ENCODE results near the gene TRMT1. TPM values are rescaled to one million over a fixed set of nuclear protein-coding genes. Genes with fewer than 3 reads are reported as not detected.
A peak's percentile ranks its signal among the peaks of the same experiment; 100 is the strongest.

The TRMT1 gene
- total RNA-seq, 1 experiment from 2014 or later: 42.6 TPM

DNA sequence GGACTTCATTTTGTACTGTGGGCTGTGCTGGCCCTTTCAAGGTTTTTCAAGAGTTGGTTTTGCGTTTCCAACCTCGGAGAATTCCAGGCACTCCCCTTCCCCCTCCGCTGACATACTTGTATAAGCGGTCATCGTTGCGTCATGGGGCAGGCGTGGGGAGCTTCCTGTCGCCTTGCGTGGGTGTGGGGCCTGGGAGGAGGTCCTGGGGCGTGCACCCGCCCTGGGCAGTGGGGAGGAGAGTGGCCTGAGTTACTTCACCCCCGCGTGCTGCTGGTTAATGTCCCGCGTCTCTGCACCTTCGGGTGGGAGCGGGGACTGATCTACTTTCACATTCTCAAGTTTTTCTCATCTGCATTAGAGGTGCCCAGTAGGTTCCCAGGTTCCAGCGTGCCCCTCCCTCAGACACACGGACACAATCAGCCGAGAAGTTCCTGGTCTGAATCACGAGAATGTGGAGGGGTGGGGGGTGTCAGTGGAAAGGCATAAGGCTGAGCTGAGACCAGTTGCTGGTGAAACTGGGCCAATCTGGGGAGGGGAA, 37.8 kb upstream of the TRMT1 start:
- Histone ChIP-seq H3K4me1 (peaks cover 16% of the 10 kb centered on the region), H3K9me3 (no peaks in the 10 kb centered on the region), H3K27me3 (replicated peaks; ENCODE audit: control insufficient read depth, insufficient read depth, low read length) (no peaks in the 10 kb centered on the region), H3K36me3 (ENCODE audit: control insufficient read depth, insufficient read depth, low read length) (peaks cover 2% of the 10 kb centered on the region; the same call in 1 of the 2 replicates), H3K4me3 (ENCODE audit: low read depth, low read length) (peak overlapping the region; percentile 99)
- Mint-ChIP-seq H3K27ac (ENCODE audit: unreplicated experiment) (peak overlapping the region; percentile 98), H3K4me1 (ENCODE audit: low read depth, unreplicated experiment) (peaks cover 21% of the 10 kb centered on the region), H3K27me3 (ENCODE audit: insufficient read depth, unreplicated experiment) (peaks cover 4% of the 10 kb centered on the region), H3K9me3 (ENCODE audit: unreplicated experiment) (no peaks in the 10 kb centered on the region), H3K36me3 (ENCODE audit: insufficient read depth, unreplicated experiment) (peaks cover 75% of the 10 kb centered on the region), H3K4me3 (ENCODE audit: unreplicated experiment) (peak overlapping the region; percentile 83)
- TSS peak; percentile 70 for BruUV-seq (replicated peaks)
- intact Hi-C loops (cut with micrococcal nuclease; ENCODE audit: unreplicated experiment): loop anchor here (5.0 kb wide), 1 partner anchor 362 kb away; the partner anchor contains the start of gene JUNB
- DNase-seq: peak; percentile 71 to 84
- ChIA-PET POLR2A (interaction anchor here (0.5 to 2.4 kb wide), 4 partner anchors 9 to 141 kb away, joined by 3 to 12 read pairs (median 4); no protein-coding TSS in a partner anchor), CTCF (interaction anchor here (0.9 to 1.6 kb wide), 2 partner anchors 10 to 177 kb away, joined by 3 read pairs; no protein-coding TSS in a partner anchor)
- TF ChIP-seq, protein P1, sequence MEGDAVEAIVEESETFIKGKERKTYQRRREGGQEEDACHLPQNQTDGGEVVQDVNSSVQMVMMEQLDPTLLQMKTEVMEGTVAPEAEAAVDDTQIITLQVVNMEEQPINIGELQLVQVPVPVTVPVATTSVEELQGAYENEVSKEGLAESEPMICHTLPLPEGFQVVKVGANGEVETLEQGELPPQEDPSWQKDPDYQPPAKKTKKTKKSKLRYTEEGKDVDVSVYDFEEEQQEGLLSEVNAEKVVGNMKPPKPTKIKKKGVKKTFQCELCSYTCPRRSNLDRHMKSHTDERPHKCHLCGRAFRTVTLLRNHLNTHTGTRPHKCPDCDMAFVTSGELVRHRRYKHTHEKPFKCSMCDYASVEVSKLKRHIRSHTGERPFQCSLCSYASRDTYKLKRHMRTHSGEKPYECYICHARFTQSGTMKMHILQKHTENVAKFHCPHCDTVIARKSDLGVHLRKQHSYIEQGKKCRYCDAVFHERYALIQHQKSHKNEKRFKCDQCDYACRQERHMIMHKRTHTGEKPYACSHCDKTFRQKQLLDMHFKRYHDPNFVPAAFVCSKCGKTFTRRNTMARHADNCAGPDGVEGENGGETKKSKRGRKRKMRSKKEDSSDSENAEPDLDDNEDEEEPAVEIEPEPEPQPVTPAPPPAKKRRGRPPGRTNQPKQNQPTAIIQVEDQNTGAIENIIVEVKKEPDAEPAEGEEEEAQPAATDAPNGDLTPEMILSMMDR (IDR thresholded peaks at IDR 0.05; ENCODE audit: insufficient read depth in 1 of 2, low read depth in 1 of 2, low read length in 1 of 2, severe bottlenecking in 1 of 2, unreplicated experiment in 1 of 2): no peak

DNA sequence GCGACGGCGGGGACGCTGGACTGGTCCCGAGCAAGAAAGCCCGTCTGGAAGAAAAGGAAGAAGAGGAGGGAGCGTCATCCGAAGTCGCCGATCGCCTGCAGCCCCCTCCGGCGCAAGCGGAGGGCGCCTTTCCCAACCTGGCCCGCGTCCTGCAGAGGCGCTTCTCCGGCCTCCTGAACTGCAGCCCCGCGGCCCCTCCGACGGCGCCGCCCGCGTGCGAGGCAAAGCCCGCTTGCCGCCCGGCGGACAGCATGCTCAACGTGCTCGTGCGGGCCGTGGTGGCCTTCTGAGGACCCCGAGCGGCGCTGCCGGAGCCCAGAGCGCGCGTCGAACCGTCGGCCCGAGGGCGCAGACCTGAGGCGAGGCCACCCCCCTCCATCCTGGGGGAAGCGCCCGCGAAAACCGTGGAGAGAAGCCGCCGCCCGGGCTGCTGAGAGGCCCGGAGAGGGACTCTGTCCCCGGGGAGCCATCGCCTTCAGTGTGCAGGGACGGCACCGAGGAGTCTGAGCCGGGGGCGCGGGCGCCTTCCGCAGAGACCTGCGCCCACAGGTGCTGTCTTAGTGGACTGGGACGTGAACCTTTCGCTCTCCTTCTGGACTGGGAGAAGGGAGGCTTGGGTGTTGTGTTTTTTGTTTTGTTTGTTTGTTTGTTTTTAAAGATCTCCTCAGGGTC, 37.2 kb upstream of the TRMT1 start:
- intact Hi-C loops (cut with micrococcal nuclease; ENCODE audit: unreplicated experiment): loop anchor here (5.0 kb wide), 1 partner anchor 361 kb away; the partner anchor contains the start of gene JUNB
- Mint-ChIP-seq H3K4me3 (ENCODE audit: unreplicated experiment) (peak overlapping the region; percentile 83), H3K27ac (ENCODE audit: unreplicated experiment) (peak overlapping the region; percentile 98), H3K36me3 (ENCODE audit: insufficient read depth, unreplicated experiment) (peaks cover 75% of the 10 kb centered on the region), H3K4me1 (ENCODE audit: low read depth, unreplicated experiment) (peaks cover 27% of the 10 kb centered on the region), H3K9me3 (ENCODE audit: unreplicated experiment) (no peaks in the 10 kb centered on the region), H3K27me3 (ENCODE audit: insufficient read depth, unreplicated experiment) (peaks cover 4% of the 10 kb centered on the region)
- POLR2A ChIA-PET: interaction anchor here (0.6 to 2.4 kb wide), 5 partner anchors 9 to 16 kb away, joined by 3 to 29 read pairs (median 7); no protein-coding TSS in a partner anchor
- Histone ChIP-seq H3K36me3 (ENCODE audit: control insufficient read depth, insufficient read depth, low read length) (peaks cover 2% of the 10 kb centered on the region; the same call in 1 of the 2 replicates), H3K4me1 (peaks cover 16% of the 10 kb centered on the region), H3K27me3 (replicated peaks; ENCODE audit: control insufficient read depth, insufficient read depth, low read length) (no peaks in the 10 kb centered on the region), H3K4me3 (ENCODE audit: low read depth, low read length) (peak overlapping the region; percentile 99), H3K9me3 (no peaks in the 10 kb centered on the region)
- BruUV-seq (replicated peaks): TSS peak; percentile 24
- CTCF ChIA-PET: no interaction called here
- TF ChIP-seq, protein P1 (IDR thresholded peaks at IDR 0.05; ENCODE audit: insufficient read depth in 1 of 2, low read depth in 1 of 2, low read length in 1 of 2, severe bottlenecking in 1 of 2, unreplicated experiment in 1 of 2): no peak
- DNase-seq: peak in 1 of 2 experiments; percentile 42

DNA sequence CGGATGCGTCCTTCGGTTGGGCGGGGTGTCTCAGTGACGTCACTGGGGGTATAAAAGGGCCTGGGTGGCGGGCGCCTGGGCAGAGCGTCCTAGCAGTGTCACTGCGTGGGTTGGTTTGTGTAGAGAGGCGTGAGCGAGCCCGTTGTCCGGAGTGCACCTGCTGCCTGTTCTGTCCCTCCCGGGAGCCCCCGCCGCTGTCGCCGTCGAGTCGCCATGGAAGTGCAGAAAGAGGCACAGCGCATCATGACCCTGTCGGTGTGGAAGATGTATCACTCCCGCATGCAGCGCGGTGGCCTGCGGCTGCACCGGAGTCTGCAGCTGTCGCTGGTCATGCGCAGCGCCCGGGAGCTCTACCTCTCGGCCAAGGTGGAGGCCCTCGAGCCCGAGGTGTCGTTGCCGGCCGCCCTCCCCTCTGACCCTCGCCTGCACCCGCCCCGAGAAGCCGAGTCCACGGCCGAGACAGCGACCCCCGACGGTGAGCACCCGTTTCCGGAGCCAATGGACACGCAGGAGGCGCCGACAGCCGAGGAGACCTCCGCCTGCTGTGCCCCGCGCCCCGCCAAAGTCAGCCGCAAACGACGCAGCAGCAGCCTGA, 36.5 kb upstream of the TRMT1 start:
- peaks cover 75% of the 10 kb centered on the region for H3K36me3 Mint-ChIP-seq (ENCODE audit: insufficient read depth, unreplicated experiment)
- no peaks in the 10 kb centered on the region for H3K9me3 Mint-ChIP-seq (ENCODE audit: unreplicated experiment)
- Histone ChIP-seq H3K4me1 (peaks cover 16% of the 10 kb centered on the region), H3K36me3 (ENCODE audit: control insufficient read depth, insufficient read depth, low read length) (peaks cover 2% of the 10 kb centered on the region; the same call in 1 of the 2 replicates), H3K4me3 (ENCODE audit: low read depth, low read length) (peak overlapping the region; percentile 99), H3K27me3 (replicated peaks; ENCODE audit: control insufficient read depth, insufficient read depth, low read length) (no peaks in the 10 kb centered on the region), H3K9me3 (no peaks in the 10 kb centered on the region)
- peak; percentile 95 to 98 for DNase-seq
- ChIA-PET POLR2A (interaction anchor here (1.0 to 2.2 kb wide), 5 partner anchors 11 to 1353 kb away, joined by 3 to 29 read pairs (median 6); partner anchors contain the start of gene NACC1), CTCF (interaction anchor here (1.0 kb wide), 1 partner anchor 10 kb away, joined by 9 read pairs; no protein-coding TSS in a partner anchor)
- BruUV-seq (replicated peaks): no TSS peak
- intact Hi-C loops (cut with micrococcal nuclease; ENCODE audit: unreplicated experiment): loop anchor here (5.0 kb wide), 1 partner anchor 361 kb away; the partner anchor contains the start of gene JUNB
- H3K4me3 Mint-ChIP-seq (ENCODE audit: unreplicated experiment): peak overlapping the region; percentile 83
- peaks cover 30% of the 10 kb centered on the region for H3K4me1 Mint-ChIP-seq (ENCODE audit: low read depth, unreplicated experiment)
- peaks cover 4% of the 10 kb centered on the region for H3K27me3 Mint-ChIP-seq (ENCODE audit: insufficient read depth, unreplicated experiment)
- TF ChIP-seq, protein P1 (IDR thresholded peaks at IDR 0.05; ENCODE audit: insufficient read depth in 1 of 2, low read depth in 1 of 2, low read length in 1 of 2, severe bottlenecking in 1 of 2, unreplicated experiment in 1 of 2): peak in 1 of 2 experiments; percentile 0
- peak overlapping the region; percentile 98 for H3K27ac Mint-ChIP-seq (ENCODE audit: unreplicated experiment)
